Gastrocnemius medialis (tissue), 4 donors: ENCODE measurements around the gene EIF4EBP2. TPM values are rescaled to one million over a fixed set of nuclear protein-coding genes. Genes with fewer than 3 reads are reported as not detected.

Experiments used
- ATAC-seq, 2 donors: fragments of 150-250 bp; one replicate each; pipeline ENCODE4 v1.9.1; 2016
- DNase-seq, 2 donors: peaks; one replicate each; pipeline ENCODE4 v3.0.0-alpha.2; 2019
- H3K27ac ChIP-seq, 4 donors: fragments of 200-600 bp; sonication (generic); 1 replicate in 1 of 4; 2 replicates in 3 of 4; pipeline ENCODE4 v1.5.1; 2016 to 2018; ENCODE audit warnings: mild to moderate bottlenecking in 2 of 4, moderate library complexity in 1 of 4
- H3K27me3 ChIP-seq, 3 donors: fragments of 200-600 bp; sonication (generic) in 2 of 3; 1 replicate in 1 of 3; 2 replicates in 2 of 3; pipeline versions ENCODE4 v1.5.1 to v1.6.0; 2016 to 2019; ENCODE audit warnings: mild to moderate bottlenecking in 1 of 3, moderate library complexity in 1 of 3
- H3K36me3 ChIP-seq, 2 donors: fragments of 200-600 bp; sonication (generic) in 1 of 2; one replicate each; pipeline ENCODE4 v1.5.1; 2017 to 2018
- H3K4me1 ChIP-seq, 2 donors: fragments of 200-600 bp; sonication (generic) in 1 of 2; one replicate each; pipeline ENCODE4 v1.5.1; 2016 to 2017; ENCODE audit warnings: mild to moderate bottlenecking in 2 of 2
- H3K4me3 ChIP-seq, 4 donors: fragments of 200-600 bp; sonication (generic) in 3 of 4; 1 replicate in 1 of 4; 2 replicates in 3 of 4; pipeline ENCODE4 v1.5.1; 2016 to 2019; ENCODE audit warnings: mild to moderate bottlenecking in 2 of 4
- H3K9me3 ChIP-seq, 3 donors: fragments of 200-600 bp; sonication (generic) in 2 of 3; 1 replicate in 1 of 3; 2 replicates in 2 of 3; pipeline ENCODE4 v1.5.1; 2016 to 2019
- CTCF ChIP-seq, 5 experiments: fragments of 450-650 bp in 3 of 5; fragments of 200-600 bp in 2 of 5; sonication (generic) in 2 of 5; IDR thresholded peaks in 4 of 5; conservative IDR thresholded peaks in 1 of 5; 1 replicate in 4 of 5; 2 replicates in 1 of 5; pipeline ENCODE4 v1.5.1; 2016 to 2019; ENCODE audit warnings: antibody characterized with exemption in 5 of 5, mild to moderate bottlenecking in 3 of 5, moderate library complexity in 3 of 5
- POLR2A ChIP-seq, 2 donors: fragments of 450-650 bp; IDR thresholded peaks; one replicate each; pipeline ENCODE4 v1.6.1; 2017; ENCODE audit warnings: antibody characterized with exemption in 2 of 2, mild to moderate bottlenecking in 2 of 2, moderate library complexity in 2 of 2
- in situ Hi-C, 4 donors: fragments of 200-750 bp; cut with MboI; loops; one replicate each; pipeline versions ENCODE4 v1.15.0 to v1.8.0; 2017; ENCODE audit warnings: low sequenced_read_pairs in 4 of 4
- intact Hi-C: fragments of 100-400 bp; cut with DNase I; formaldehyde crosslinking; loops from one replicate; pipeline ENCODE4 v1.15.1; 2023; ENCODE audit warnings: low total_unique reads
- total RNA-seq, 4 donors: library from RNA; depleted of rRNA; stranded (reverse); fragments of >200 nt; gene quantifications; one replicate each; pipeline versions ENCODE4 v1.1.0 to v1.2.3, GENCODE V29; 2016

The EIF4EBP2 gene
- total RNA-seq, 4 donors from 2014 or later: 58.4 to 141 (median 107) TPM

- H3K27ac ChIP-seq: peak overlapping the region; percentile 17 to 87 (median 52)
- peaks cover 0 to 7% of the 10 kb centered on the region in 2 donors for H3K36me3 ChIP-seq
- peaks cover 42 to 53% of the 10 kb centered on the region in 2 donors for H3K4me1 ChIP-seq
- ATAC-seq: no peak
- H3K27me3 ChIP-seq: no peaks in the 10 kb centered on the region
- in situ Hi-C loops (loop anchor here in 1 of 4 donors (25.0 kb wide), 1 partner anchor 329 kb away; no protein-coding TSS in a partner anchor), intact Hi-C loops (no loop called here)
- no peak for TF ChIP-seq CTCF (IDR thresholded peaks at IDR 0.05 in 4 of 5, conservative IDR thresholded peaks at IDR 0.05 in 1 of 5)
- TF ChIP-seq POLR2A (IDR thresholded peaks at IDR 0.05): no peak
- no peaks in the 10 kb centered on the region for H3K9me3 ChIP-seq
- DNase-seq: no peak
- no peak overlapping the region for H3K4me3 ChIP-seq
These were observed 29.8 kb downstream of the EIF4EBP2 start for GRCh38 chr10:70433581-70434280.

GRCh38 chr10:70435241-70436085, 31.5 kb downstream of the EIF4EBP2 start:
- H3K27me3 ChIP-seq: peaks cover 4 to 8% (median 7%) of the 10 kb centered on the region in 3 donors
- in situ Hi-C loops: loop anchor here in 1 of 4 donors (25.0 kb wide), 1 partner anchor 327 kb away; no protein-coding TSS in a partner anchor
- intact Hi-C loops: no loop called here
- H3K4me3 ChIP-seq: no peak overlapping the region
- ATAC-seq (no peak), DNase-seq (peak in 1 of 2 donors; percentile 49)
- peak overlapping the region in 1 of 4 donors; percentile 20 for H3K27ac ChIP-seq
- peaks cover 25 to 39% of the 10 kb centered on the region in 2 donors for H3K4me1 ChIP-seq
- no peaks in the 10 kb centered on the region for H3K36me3 ChIP-seq
- no peak for TF ChIP-seq CTCF (IDR thresholded peaks at IDR 0.05 in 4 of 5, conservative IDR thresholded peaks at IDR 0.05 in 1 of 5)
- no peak for TF ChIP-seq POLR2A (IDR thresholded peaks at IDR 0.05)
- H3K9me3 ChIP-seq: no peaks in the 10 kb centered on the region

- Histone ChIP-seq H3K4me3 (no peak overlapping the region), H3K4me1 (peaks cover 3 to 24% of the 10 kb centered on the region in 2 donors), H3K27ac (no peak overlapping the region), H3K36me3 (no peaks in the 10 kb centered on the region), H3K9me3 (no peaks in the 10 kb centered on the region), H3K27me3 (peaks cover 17 to 27% (median 23%) of the 10 kb centered on the region in 3 donors)
- in situ Hi-C loops (loop anchor here in 1 of 4 donors (25.0 kb wide), 1 partner anchor 325 kb away; no protein-coding TSS in a partner anchor), intact Hi-C loops (no loop called here)
- DNase-seq (no peak), ATAC-seq (no peak)
- TF ChIP-seq CTCF (IDR thresholded peaks at IDR 0.05 in 4 of 5, conservative IDR thresholded peaks at IDR 0.05 in 1 of 5) (no peak), POLR2A (IDR thresholded peaks at IDR 0.05) (no peak)
These were observed 33.8 kb downstream of the EIF4EBP2 start for GRCh38 chr10:70437721-70438120.

- Histone ChIP-seq H3K27me3 (peaks cover 17 to 27% (median 23%) of the 10 kb centered on the region in 3 donors), H3K36me3 (no peaks in the 10 kb centered on the region), H3K27ac (no peak overlapping the region), H3K4me1 (peaks cover 0 to 10% of the 10 kb centered on the region in 2 donors), H3K4me3 (peak overlapping the region; percentile 17 to 40 (median 28)), H3K9me3 (no peaks in the 10 kb centered on the region)
- no peak for TF ChIP-seq POLR2A (IDR thresholded peaks at IDR 0.05)
- no peak for TF ChIP-seq CTCF (IDR thresholded peaks at IDR 0.05 in 4 of 5, conservative IDR thresholded peaks at IDR 0.05 in 1 of 5)
- DNase-seq (no peak), ATAC-seq (peak in 1 of 2 donors; percentile 21)
- in situ Hi-C loops: loop anchor here in 1 of 4 donors (25.0 kb wide), 1 partner anchor 322 kb away; no protein-coding TSS in a partner anchor
- intact Hi-C loops: no loop called here
These were observed 36.6 kb downstream of the EIF4EBP2 start for GRCh38 chr10:70440296-70441160.
